ENCODE results near the gene XRCC1. TPM values are rescaled to one million over a fixed set of nuclear protein-coding genes. Genes with fewer than 3 reads are reported as not detected.

XRCC1 gene
- total RNA-seq, 1 donor from 2014 or later, result 14.6 TPM

DNA sequence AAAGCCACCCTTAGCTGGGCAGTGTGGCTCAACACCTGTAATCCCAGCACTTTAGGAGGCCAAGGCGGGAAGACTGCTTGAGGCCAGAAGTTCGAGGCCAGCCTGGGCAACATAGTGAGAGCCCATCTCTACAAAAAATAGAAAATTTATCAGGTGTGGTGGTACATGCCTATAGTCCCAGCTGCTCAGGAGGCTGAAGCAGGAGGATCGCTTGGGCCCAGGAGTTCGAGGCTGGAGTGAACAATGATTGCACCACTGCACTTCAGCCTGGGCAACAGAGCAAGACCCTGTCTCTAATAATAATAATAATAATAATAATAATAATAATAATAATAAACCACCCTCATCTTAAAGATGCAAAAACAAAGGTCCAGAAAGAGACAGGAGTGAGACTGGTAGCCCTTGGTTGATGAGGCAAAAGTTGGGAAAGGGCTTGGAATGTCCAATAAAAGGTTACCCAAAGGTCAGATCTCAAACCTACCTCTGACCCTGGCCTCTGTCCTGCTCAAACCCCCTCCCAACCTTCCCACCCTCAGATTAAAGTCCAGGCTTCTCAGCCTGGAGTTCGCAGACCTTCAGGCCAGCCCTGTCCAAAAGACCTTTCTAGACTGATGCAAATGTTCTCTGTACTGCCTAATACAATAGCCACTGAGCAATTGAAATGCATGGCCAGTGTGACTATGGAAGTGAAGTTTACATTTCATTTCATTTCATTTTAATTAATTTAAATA lies 33.2 kb downstream of the XRCC1 start:
- no peak overlapping the region for H3K4me2 ChIP-seq (ENCODE audit: low read length)
- no peaks in the 10 kb centered on the region for H3K4me1 ChIP-seq (ENCODE audit: insufficient read depth, low read length)
- H3K9me3 Mint-ChIP-seq (ENCODE audit: unreplicated experiment), result peaks cover 3% of the 10 kb centered on the region
- H3K79me2 ChIP-seq (ENCODE audit: insufficient read depth, low read length), result no peaks in the 10 kb centered on the region
- H2AFZ ChIP-seq (ENCODE audit: low read depth, low read length), result no peak overlapping the region
- no peak overlapping the region for H3K4me3 ChIP-seq (ENCODE audit: insufficient read depth, low read depth, low read length)
- DNase-seq (ENCODE audit: low read depth), result no peak
- no peak for FAIRE-seq
- H3K9me3 ChIP-seq (ENCODE audit: insufficient read depth, low read depth, low read length), result no peaks in the 10 kb centered on the region
- no peak overlapping the region for H3K27ac Mint-ChIP-seq (ENCODE audit: unreplicated experiment)
- H3K4me1 Mint-ChIP-seq (ENCODE audit: low read depth, unreplicated experiment), result no peaks in the 10 kb centered on the region
- H3K27me3 Mint-ChIP-seq (ENCODE audit: low read depth, unreplicated experiment), result no peaks in the 10 kb centered on the region
- peaks cover 29% of the 10 kb centered on the region for H3K36me3 ChIP-seq (ENCODE audit: insufficient read depth, low read length)
- no peaks in the 10 kb centered on the region for H4K20me1 ChIP-seq (ENCODE audit: insufficient read depth, low read length)
- no peak overlapping the region for H3K27ac ChIP-seq (ENCODE audit: low read depth, low read length)
- H3K36me3 Mint-ChIP-seq (ENCODE audit: low read depth, unreplicated experiment), result peaks cover 34% of the 10 kb centered on the region
- TF ChIP-seq EZH2 (IDR thresholded peaks at IDR 0.05; ENCODE audit: insufficient read depth, low read length), result no peak
- TF ChIP-seq CTCF (IDR thresholded peaks at IDR 0.05; ENCODE audit: insufficient read depth, low read depth, low read length), result no peak
- no peak overlapping the region for H3K4me3 Mint-ChIP-seq (ENCODE audit: unreplicated experiment)
- H3K9ac ChIP-seq (ENCODE audit: low read length), result no peak overlapping the region
- no peaks in the 10 kb centered on the region for H3K27me3 ChIP-seq (ENCODE audit: insufficient read depth, low read length)

DNA sequence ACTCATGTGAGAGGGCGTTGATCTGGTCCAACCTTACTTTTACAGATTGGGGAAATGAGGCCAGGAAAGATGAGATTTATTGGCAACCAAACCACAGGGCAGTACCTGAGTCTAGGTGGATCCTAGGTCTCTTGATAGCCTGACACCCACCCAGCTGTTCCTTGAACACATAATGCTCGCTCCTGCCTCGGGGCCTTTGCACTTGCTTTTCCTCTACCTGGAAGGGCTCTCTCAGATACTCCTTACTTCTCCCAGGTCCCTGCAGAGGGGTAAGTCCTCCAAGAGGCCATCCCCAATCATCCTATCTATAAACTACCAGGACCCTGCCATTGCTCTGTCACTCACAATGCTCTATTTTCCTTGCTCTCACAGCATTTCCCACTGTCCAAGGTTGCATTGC lies 34.9 kb downstream of the XRCC1 start:
- Histone ChIP-seq H3K4me3 (ENCODE audit: insufficient read depth, low read depth, low read length) (no peak overlapping the region), H3K4me1 (ENCODE audit: insufficient read depth, low read length) (no peaks in the 10 kb centered on the region), H4K20me1 (ENCODE audit: insufficient read depth, low read length) (no peaks in the 10 kb centered on the region), H3K79me2 (ENCODE audit: insufficient read depth, low read length) (no peaks in the 10 kb centered on the region), H3K4me2 (ENCODE audit: low read length) (no peak overlapping the region), H3K27me3 (ENCODE audit: insufficient read depth, low read length) (no peaks in the 10 kb centered on the region), H3K27ac (ENCODE audit: low read depth, low read length) (no peak overlapping the region), H3K9ac (ENCODE audit: low read length) (no peak overlapping the region), H3K9me3 (ENCODE audit: insufficient read depth, low read depth, low read length) (no peaks in the 10 kb centered on the region), H2AFZ (ENCODE audit: low read depth, low read length) (no peak overlapping the region), H3K36me3 (ENCODE audit: insufficient read depth, low read length) (peaks cover 29% of the 10 kb centered on the region)
- H3K27me3 Mint-ChIP-seq (ENCODE audit: low read depth, unreplicated experiment), result no peaks in the 10 kb centered on the region
- peaks cover 34% of the 10 kb centered on the region for H3K36me3 Mint-ChIP-seq (ENCODE audit: low read depth, unreplicated experiment)
- peaks cover 3% of the 10 kb centered on the region for H3K9me3 Mint-ChIP-seq (ENCODE audit: unreplicated experiment)
- no peaks in the 10 kb centered on the region for H3K4me1 Mint-ChIP-seq (ENCODE audit: low read depth, unreplicated experiment)
- DNase-seq (ENCODE audit: low read depth) (no peak), FAIRE-seq (no peak)
- H3K27ac Mint-ChIP-seq (ENCODE audit: unreplicated experiment), result no peak overlapping the region
- H3K4me3 Mint-ChIP-seq (ENCODE audit: unreplicated experiment), result no peak overlapping the region
- TF ChIP-seq CTCF (IDR thresholded peaks at IDR 0.05; ENCODE audit: insufficient read depth, low read depth, low read length), result no peak

DNA sequence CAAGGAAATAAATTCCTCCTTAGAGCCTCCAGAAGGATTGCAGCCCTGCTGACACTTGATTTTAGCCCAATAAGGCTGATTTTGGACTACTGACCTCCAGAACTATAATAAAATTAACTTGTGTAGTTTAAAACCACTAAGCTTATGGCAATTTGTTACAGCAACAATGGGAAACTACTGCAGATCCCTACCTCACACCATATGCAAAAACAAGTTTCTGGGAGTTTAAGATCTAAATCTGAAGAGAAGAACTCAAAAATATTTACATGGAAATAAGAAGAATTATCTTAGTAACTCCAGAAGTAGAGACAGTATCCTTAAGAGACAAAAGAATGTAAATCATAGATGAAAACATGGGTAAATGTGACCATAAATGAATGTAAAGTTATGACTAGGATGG lies 36.4 kb downstream of the XRCC1 start:
- H3K27me3 ChIP-seq (ENCODE audit: insufficient read depth, low read length), result no peaks in the 10 kb centered on the region
- no peak overlapping the region for H3K4me2 ChIP-seq (ENCODE audit: low read length)
- no peak overlapping the region for H3K4me3 ChIP-seq (ENCODE audit: insufficient read depth, low read depth, low read length)
- H3K27ac Mint-ChIP-seq (ENCODE audit: unreplicated experiment), result no peak overlapping the region
- peaks cover 3% of the 10 kb centered on the region for H3K9me3 Mint-ChIP-seq (ENCODE audit: unreplicated experiment)
- no peaks in the 10 kb centered on the region for H4K20me1 ChIP-seq (ENCODE audit: insufficient read depth, low read length)
- H3K9ac ChIP-seq (ENCODE audit: low read length), result no peak overlapping the region
- H3K27ac ChIP-seq (ENCODE audit: low read depth, low read length), result no peak overlapping the region
- H3K9me3 ChIP-seq (ENCODE audit: insufficient read depth, low read depth, low read length), result no peaks in the 10 kb centered on the region
- H3K36me3 Mint-ChIP-seq (ENCODE audit: low read depth, unreplicated experiment), result peaks cover 29% of the 10 kb centered on the region
- H3K36me3 ChIP-seq (ENCODE audit: insufficient read depth, low read length), result peaks cover 25% of the 10 kb centered on the region
- H3K4me1 Mint-ChIP-seq (ENCODE audit: low read depth, unreplicated experiment), result no peaks in the 10 kb centered on the region
- no peak overlapping the region for H3K4me3 Mint-ChIP-seq (ENCODE audit: unreplicated experiment)
- H2AFZ ChIP-seq (ENCODE audit: low read depth, low read length), result no peak overlapping the region
- no peak for FAIRE-seq
- H3K79me2 ChIP-seq (ENCODE audit: insufficient read depth, low read length), result no peaks in the 10 kb centered on the region
- no peaks in the 10 kb centered on the region for H3K4me1 ChIP-seq (ENCODE audit: insufficient read depth, low read length)
- TF ChIP-seq CTCF (IDR thresholded peaks at IDR 0.05; ENCODE audit: insufficient read depth, low read depth, low read length) (no peak), EZH2 (IDR thresholded peaks at IDR 0.05; ENCODE audit: insufficient read depth, low read length) (no peak)
- no peak for DNase-seq (ENCODE audit: low read depth)
- no peaks in the 10 kb centered on the region for H3K27me3 Mint-ChIP-seq (ENCODE audit: low read depth, unreplicated experiment)
